DOHH2 (cell line): Measurements from ENCODE around the gene ANKMY1.

ENCODE experiments used
- EZH2phosphoT487 ChIP-seq: fragments of 200-600 bp; sonication (generic); IDR thresholded peaks from 2 replicates; pipeline ENCODE4 v1.6.1; 2017; ENCODE audit warnings: borderline replicate concordance, mild to moderate bottlenecking, antibody characterized with exemption, low read length, moderate library complexity, mixed read lengths
- TF ChIP-seq, protein P1 (sequence below): fragments of 200-600 bp; sonication (generic); IDR thresholded peaks from one replicate; pipeline ENCODE4 v1.5.1; 2014; ENCODE audit warnings: antibody characterized with exemption, mild to moderate bottlenecking, low read depth, low read length; ENCODE audit not compliant: poor library complexity, severe bottlenecking

DNA sequence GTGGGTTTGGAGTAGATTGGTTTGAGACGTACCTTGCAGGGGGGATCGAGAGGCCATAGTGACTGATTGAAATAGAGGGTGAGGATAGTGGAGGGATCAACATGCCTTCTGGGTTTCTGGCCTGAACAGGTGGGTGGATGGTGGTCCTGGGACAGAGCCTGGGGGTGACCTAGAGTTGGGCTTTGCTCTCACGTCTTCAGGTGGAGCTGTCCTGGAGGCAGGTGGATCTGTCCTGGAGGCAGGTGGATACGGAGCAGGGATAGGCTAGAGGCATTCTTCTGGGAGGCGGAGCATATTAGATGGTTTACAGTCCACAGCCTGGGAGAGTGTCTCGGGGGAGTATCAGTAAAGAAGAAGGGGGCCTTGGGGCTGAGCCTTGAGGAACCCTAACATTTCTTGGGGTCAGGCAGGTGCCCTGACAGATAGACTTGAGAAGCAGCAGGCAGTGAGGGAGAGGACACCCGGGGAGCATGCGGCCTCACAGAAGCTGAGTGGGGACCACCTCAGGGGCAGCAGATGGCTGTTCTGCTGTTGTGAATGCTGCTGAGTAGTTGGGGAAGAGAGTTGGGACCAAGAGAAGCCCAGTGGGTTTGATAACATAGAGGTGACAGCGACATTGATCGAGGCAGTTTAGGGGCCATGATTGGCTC lies 30.3 kb upstream of the ANKMY1 start:
- TF ChIP-seq, protein P1, sequence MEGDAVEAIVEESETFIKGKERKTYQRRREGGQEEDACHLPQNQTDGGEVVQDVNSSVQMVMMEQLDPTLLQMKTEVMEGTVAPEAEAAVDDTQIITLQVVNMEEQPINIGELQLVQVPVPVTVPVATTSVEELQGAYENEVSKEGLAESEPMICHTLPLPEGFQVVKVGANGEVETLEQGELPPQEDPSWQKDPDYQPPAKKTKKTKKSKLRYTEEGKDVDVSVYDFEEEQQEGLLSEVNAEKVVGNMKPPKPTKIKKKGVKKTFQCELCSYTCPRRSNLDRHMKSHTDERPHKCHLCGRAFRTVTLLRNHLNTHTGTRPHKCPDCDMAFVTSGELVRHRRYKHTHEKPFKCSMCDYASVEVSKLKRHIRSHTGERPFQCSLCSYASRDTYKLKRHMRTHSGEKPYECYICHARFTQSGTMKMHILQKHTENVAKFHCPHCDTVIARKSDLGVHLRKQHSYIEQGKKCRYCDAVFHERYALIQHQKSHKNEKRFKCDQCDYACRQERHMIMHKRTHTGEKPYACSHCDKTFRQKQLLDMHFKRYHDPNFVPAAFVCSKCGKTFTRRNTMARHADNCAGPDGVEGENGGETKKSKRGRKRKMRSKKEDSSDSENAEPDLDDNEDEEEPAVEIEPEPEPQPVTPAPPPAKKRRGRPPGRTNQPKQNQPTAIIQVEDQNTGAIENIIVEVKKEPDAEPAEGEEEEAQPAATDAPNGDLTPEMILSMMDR: no peak
- TF ChIP-seq EZH2phosphoT487: no peak
